SKM-1 (cell line): ENCODE results near the gene ISCU.

Source experiments
- DNase-seq: peaks from one replicate; lab custom pipeline; 2025; ENCODE audit not compliant: unreplicated experiment; lab: John Stamatoyannopoulos, UW

ISCU gene

GRCh38 chr12:108602209-108602705 lies 39.9 kb downstream of the ISCU start:
- DNase-seq, result no peak

- DNase-seq, result no peak
These were observed 40.7 kb downstream of the ISCU start for GRCh38 chr12:108602976-108603704.

- DNase-seq, result no peak
These were observed 41.3 kb downstream of the ISCU start for GRCh38 chr12:108603743-108604142.

GRCh38 chr12:108604208-108604941 lies 42.0 kb downstream of the ISCU start:
- no peak for DNase-seq

- no peak for DNase-seq
These were observed 42.7 kb downstream of the ISCU start for GRCh38 chr12:108605000-108605689.

- no peak for DNase-seq
These were observed 43.5 kb downstream of the ISCU start for GRCh38 chr12:108605690-108606406.

GRCh38 chr12:108606492-108606891 lies 44.1 kb downstream of the ISCU start:
- no peak for DNase-seq

GRCh38 chr12:108607981-108608600 lies 45.7 kb downstream of the ISCU start:
- no peak for DNase-seq

GRCh38 chr12:108608616-108609015 lies 46.2 kb downstream of the ISCU start:
- DNase-seq, result no peak

GRCh38 chr12:108609537-108610335 lies 47.3 kb downstream of the ISCU start:
- DNase-seq, result no peak

- no peak for DNase-seq
These were observed 48.0 kb downstream of the ISCU start for GRCh38 chr12:108610336-108610815.

GRCh38 chr12:108610856-108611605 lies 48.6 kb downstream of the ISCU start:
- DNase-seq, result no peak

GRCh38 chr12:108611884-108612415 lies 49.6 kb downstream of the ISCU start:
- DNase-seq, result no peak

- no peak for DNase-seq
These were observed 50.4 kb downstream of the ISCU start for GRCh38 chr12:108612788-108613282.

GRCh38 chr12:108613548-108613947 lies 51.2 kb downstream of the ISCU start:
- DNase-seq, result no peak

- no peak for DNase-seq
These were observed 51.6 kb downstream of the ISCU start for GRCh38 chr12:108614041-108614440.

GRCh38 chr12:108614639-108615038 lies 52.2 kb downstream of the ISCU start:
- no peak for DNase-seq

GRCh38 chr12:108615918-108616317 lies 53.5 kb downstream of the ISCU start:
- DNase-seq, result no peak

- no peak for DNase-seq
These were observed 54.0 kb downstream of the ISCU start for GRCh38 chr12:108616359-108616758.
